B cell (primary cell): ENCODE results near the gene GPR160.

ENCODE experiments used
- EZH2 ChIP-seq: IDR thresholded peaks from 2 replicates; pipeline ENCODE4 v1.6.1; 2012; ENCODE audit warnings: borderline replicate concordance, low read depth, mild to moderate bottlenecking, moderate library complexity, low read length; ENCODE audit not compliant: insufficient read depth, poor library complexity, severe bottlenecking
- TF ChIP-seq, protein P1 (sequence below): fragments of 200-600 bp; IDR thresholded peaks from one replicate; pipeline ENCODE4 v1.8.0; 2022; ENCODE audit warnings: antibody characterized with exemption, mild to moderate bottlenecking

DNA sequence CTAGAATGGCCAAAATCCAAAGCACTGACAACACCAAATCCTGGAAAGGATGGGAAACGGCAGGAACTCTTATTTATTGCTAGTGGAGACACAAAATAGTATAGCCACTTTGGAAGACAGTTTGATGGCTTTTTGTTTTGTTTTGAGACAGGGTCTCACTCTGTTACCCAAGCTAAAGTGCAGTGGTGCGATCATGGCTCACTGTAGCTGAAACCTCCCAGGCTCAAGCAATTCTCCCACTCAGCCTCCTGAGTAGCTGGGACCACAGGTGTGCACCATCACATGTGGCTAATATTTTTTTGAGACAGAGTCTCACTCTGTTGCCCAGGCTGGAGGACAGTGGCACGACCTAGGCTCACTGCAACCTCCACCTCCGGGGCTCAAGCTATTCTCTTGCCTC, 27.3 kb upstream of the GPR160 start:
- TF ChIP-seq, protein P1, sequence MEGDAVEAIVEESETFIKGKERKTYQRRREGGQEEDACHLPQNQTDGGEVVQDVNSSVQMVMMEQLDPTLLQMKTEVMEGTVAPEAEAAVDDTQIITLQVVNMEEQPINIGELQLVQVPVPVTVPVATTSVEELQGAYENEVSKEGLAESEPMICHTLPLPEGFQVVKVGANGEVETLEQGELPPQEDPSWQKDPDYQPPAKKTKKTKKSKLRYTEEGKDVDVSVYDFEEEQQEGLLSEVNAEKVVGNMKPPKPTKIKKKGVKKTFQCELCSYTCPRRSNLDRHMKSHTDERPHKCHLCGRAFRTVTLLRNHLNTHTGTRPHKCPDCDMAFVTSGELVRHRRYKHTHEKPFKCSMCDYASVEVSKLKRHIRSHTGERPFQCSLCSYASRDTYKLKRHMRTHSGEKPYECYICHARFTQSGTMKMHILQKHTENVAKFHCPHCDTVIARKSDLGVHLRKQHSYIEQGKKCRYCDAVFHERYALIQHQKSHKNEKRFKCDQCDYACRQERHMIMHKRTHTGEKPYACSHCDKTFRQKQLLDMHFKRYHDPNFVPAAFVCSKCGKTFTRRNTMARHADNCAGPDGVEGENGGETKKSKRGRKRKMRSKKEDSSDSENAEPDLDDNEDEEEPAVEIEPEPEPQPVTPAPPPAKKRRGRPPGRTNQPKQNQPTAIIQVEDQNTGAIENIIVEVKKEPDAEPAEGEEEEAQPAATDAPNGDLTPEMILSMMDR: no peak
- TF ChIP-seq EZH2: no peak
